Mucosa of stomach (tissue), 1 donor: ENCODE results near the gene GLIS1.

Experiments
- H3K27me3 ChIP-seq: one replicate; pipeline ENCODE4 v1.7.0; 2013; ENCODE audit warnings: mild to moderate bottlenecking, low read length; ENCODE audit not compliant: control insufficient read depth, insufficient read depth
- H3K36me3 ChIP-seq: one replicate; pipeline ENCODE4 v1.7.0; 2013; ENCODE audit warnings: low read length; ENCODE audit not compliant: control insufficient read depth, insufficient read depth
- H3K4me1 ChIP-seq: one replicate; pipeline ENCODE4 v1.7.0; 2013; ENCODE audit warnings: mild to moderate bottlenecking, low read length; ENCODE audit not compliant: control insufficient read depth, insufficient read depth
- H3K4me3 ChIP-seq: one replicate; pipeline ENCODE4 v1.7.0; 2013; ENCODE audit warnings: low read length
- H3K9ac ChIP-seq: one replicate; pipeline ENCODE4 v1.7.0; 2013; ENCODE audit warnings: mild to moderate bottlenecking, low read length, moderate library complexity
- H3K9me3 ChIP-seq: one replicate; pipeline ENCODE4 v1.7.0; 2013; ENCODE audit warnings: mild to moderate bottlenecking, low read length, moderate library complexity; ENCODE audit not compliant: control insufficient read depth
- donor health status: Pancreatic carcinoma.

Gene GLIS1

GRCh38 chr1:53462193-53462592 is 276.8 kb downstream of the GLIS1 start:
- no peaks in the 10 kb centered on the region for H3K27me3 ChIP-seq
- H3K4me1 ChIP-seq, result no peaks in the 10 kb centered on the region
- H3K36me3 ChIP-seq, result no peaks in the 10 kb centered on the region
- no peak overlapping the region for H3K4me3 ChIP-seq
- no peak overlapping the region for H3K9ac ChIP-seq
- H3K9me3 ChIP-seq, result no peaks in the 10 kb centered on the region

GRCh38 chr1:53461323-53462044 is 277.5 kb downstream of the GLIS1 start:
- H3K4me3 ChIP-seq, result no peak overlapping the region
- H3K27me3 ChIP-seq, result no peaks in the 10 kb centered on the region
- no peaks in the 10 kb centered on the region for H3K4me1 ChIP-seq
- H3K36me3 ChIP-seq, result no peaks in the 10 kb centered on the region
- H3K9ac ChIP-seq, result no peak overlapping the region
- H3K9me3 ChIP-seq, result no peaks in the 10 kb centered on the region

- H3K4me3 ChIP-seq, result no peak overlapping the region
- H3K9me3 ChIP-seq, result no peaks in the 10 kb centered on the region
- no peaks in the 10 kb centered on the region for H3K4me1 ChIP-seq
- no peaks in the 10 kb centered on the region for H3K27me3 ChIP-seq
- no peak overlapping the region for H3K9ac ChIP-seq
- H3K36me3 ChIP-seq, result no peaks in the 10 kb centered on the region
Measured at GRCh38 chr1:53460666-53461322, 278.2 kb downstream of the GLIS1 start.

- H3K9me3 ChIP-seq, result no peaks in the 10 kb centered on the region
- H3K4me3 ChIP-seq, result no peak overlapping the region
- H3K27me3 ChIP-seq, result no peaks in the 10 kb centered on the region
- H3K9ac ChIP-seq, result no peak overlapping the region
- H3K36me3 ChIP-seq, result no peaks in the 10 kb centered on the region
- H3K4me1 ChIP-seq, result no peaks in the 10 kb centered on the region
Measured at GRCh38 chr1:53460211-53460634, 278.7 kb downstream of the GLIS1 start.

GRCh38 chr1:53459321-53460175 is 279.4 kb downstream of the GLIS1 start, which contains the start of gene DMRTB1:
TSS of gene DMRTB1 (plus strand) at chr1:53459399. CDS start at chr1:53459454, 55 bp downstream.
- no peak within 1 kb of the TSS for H3K4me3 ChIP-seq
- H3K36me3 ChIP-seq, result no peaks in the 10 kb centered on the region
- H3K9me3 ChIP-seq, result no peaks in the 10 kb centered on the region
- no peak within 1 kb of the TSS for H3K9ac ChIP-seq
- no peaks in the 10 kb centered on the region for H3K27me3 ChIP-seq
- H3K4me1 ChIP-seq, result no peaks in the 10 kb centered on the region

GRCh38 chr1:53458634-53459033 is 280.3 kb downstream of the GLIS1 start:
- peaks cover 5% of the 10 kb centered on the region for H3K27me3 ChIP-seq
- H3K36me3 ChIP-seq, result no peaks in the 10 kb centered on the region
- H3K4me1 ChIP-seq, result no peaks in the 10 kb centered on the region
- no peak overlapping the region for H3K4me3 ChIP-seq
- no peak overlapping the region for H3K9ac ChIP-seq
- H3K9me3 ChIP-seq, result no peaks in the 10 kb centered on the region
